Activated CD8-positive, alpha-beta T cell treated with anti-CD3 and anti-CD28 coated beads for 36 hours (primary cell): ENCODE data around the gene ASIC1. TPM values are rescaled to one million over a fixed set of nuclear protein-coding genes. Genes with fewer than 3 reads are reported as not detected.

Source experiments
- ATAC-seq: fragments of 200-7000 bp; cut with Tn5 transposase; one replicate; pipeline ENCODE4 v1.10.0; 2021; ENCODE audit warnings: mild to moderate bottlenecking, moderate library complexity
- CTCF ChIA-PET: fragments of 350-600 bp; sonication (Branson Sonifier 250); formaldehyde crosslinking; loops from one replicate; lab custom pipeline; 2021; ENCODE audit warnings: antibody characterized with exemption; lab: Charles Lee
- POLR2A ChIA-PET: fragments of 350-600 bp; sonication (Branson Sonifier 250); formaldehyde crosslinking; loops from one replicate; lab custom pipeline; 2021; ENCODE audit warnings: antibody characterized with exemption; lab: Charles Lee
- DNase-seq: peaks from one replicate; pipeline ENCODE4 v3.0.0-alpha.2; 2020
- H3K27ac Mint-ChIP-seq: one replicate; pipeline ENCODE4 v1.8.0; 2021; ENCODE audit warnings: mild to moderate bottlenecking, mixed read lengths
- H3K27me3 Mint-ChIP-seq: one replicate; pipeline ENCODE4 v1.8.0; 2021; ENCODE audit warnings: mixed read lengths
- H3K36me3 Mint-ChIP-seq: one replicate; pipeline ENCODE4 v1.8.0; 2021; ENCODE audit warnings: low read depth, mixed read lengths
- H3K4me1 Mint-ChIP-seq: one replicate; pipeline ENCODE4 v1.8.0; 2021; ENCODE audit warnings: low read depth, mixed read lengths
- H3K4me3 Mint-ChIP-seq: one replicate; pipeline ENCODE4 v1.8.0; 2021; ENCODE audit warnings: mild to moderate bottlenecking, moderate library complexity, mixed read lengths
- H3K9me3 Mint-ChIP-seq: one replicate; pipeline ENCODE4 v1.8.0; 2021; ENCODE audit warnings: mixed read lengths
- intact Hi-C: fragments of 100-400 bp; cut with micrococcal nuclease; formaldehyde crosslinking; loops from one replicate; pipeline ENCODE4 v1.10.0; 2022
- total RNA-seq, 2 experiments: library from RNA; stranded (reverse); gene quantifications; one replicate each; pipeline ENCODE4 v1.2.3, GENCODE V29; 2021
- TF ChIP-seq, protein P1 (sequence below): fragments of 200-600 bp; IDR thresholded peaks from one replicate; pipeline ENCODE4 v1.8.0; 2022; ENCODE audit warnings: antibody characterized with exemption, mild to moderate bottlenecking

Gene ASIC1
- total RNA-seq, 2 experiments from 2014 or later, result 14.3 to 17.3 TPM

DNA sequence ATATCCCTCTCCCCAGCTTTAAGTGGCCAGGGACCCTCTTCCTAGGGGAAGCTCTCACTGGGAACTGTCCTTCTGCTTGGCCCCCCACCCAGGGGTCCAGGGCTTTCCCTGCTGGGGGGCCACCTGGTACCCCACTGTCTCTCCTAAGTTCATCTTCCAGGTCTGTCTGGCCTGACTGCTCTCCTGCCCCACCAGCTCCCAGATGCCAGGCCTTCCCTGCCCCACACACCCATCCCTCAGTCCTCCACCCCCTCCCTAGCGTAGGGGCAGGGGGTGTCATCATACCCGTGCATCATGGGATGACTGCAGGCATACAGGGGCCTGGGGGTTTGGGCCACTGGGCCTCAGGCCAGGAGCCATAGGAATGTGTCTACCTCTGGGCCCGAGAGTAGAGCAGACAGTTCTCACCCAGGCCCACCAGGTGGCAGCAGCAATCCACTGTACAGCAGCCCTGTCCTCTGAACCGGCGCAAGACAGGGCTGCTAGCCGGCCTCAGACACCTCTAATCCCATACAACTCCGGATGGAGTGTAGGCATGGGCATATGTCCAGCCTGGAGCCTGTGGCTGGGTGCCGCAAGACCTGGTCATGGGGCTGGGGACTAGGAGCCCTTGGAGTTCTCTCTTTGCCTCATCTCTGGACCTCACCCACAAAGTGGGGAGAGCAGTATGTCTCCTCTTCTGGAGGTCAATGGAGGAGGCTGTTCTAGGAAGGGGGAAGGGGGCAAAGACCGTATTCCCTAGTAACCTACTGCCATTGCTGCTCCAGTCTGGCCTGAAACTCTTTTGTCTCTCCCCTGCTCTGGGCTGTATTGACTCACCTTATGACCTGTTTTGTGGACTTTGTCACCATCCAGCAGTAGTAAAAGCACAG is 17.8 kb downstream of the ASIC1 start:
- ATAC-seq (peak; percentile 99), DNase-seq (peak; percentile 86)
- Mint-ChIP-seq H3K27ac (no peak overlapping the region), H3K27me3 (no peaks in the 10 kb centered on the region), H3K36me3 (peaks cover 2% of the 10 kb centered on the region), H3K4me3 (no peak overlapping the region), H3K9me3 (no peaks in the 10 kb centered on the region), H3K4me1 (peaks cover 4% of the 10 kb centered on the region)
- CTCF ChIA-PET, result interaction anchor here (0.5 to 22.9 kb wide), 32 partner anchors 9 to 432 kb away, joined by 3 to 299 read pairs (median 4); partner anchors contain the start of genes CERS5, COX14 and SMARCD1
- TF ChIP-seq, protein P1, sequence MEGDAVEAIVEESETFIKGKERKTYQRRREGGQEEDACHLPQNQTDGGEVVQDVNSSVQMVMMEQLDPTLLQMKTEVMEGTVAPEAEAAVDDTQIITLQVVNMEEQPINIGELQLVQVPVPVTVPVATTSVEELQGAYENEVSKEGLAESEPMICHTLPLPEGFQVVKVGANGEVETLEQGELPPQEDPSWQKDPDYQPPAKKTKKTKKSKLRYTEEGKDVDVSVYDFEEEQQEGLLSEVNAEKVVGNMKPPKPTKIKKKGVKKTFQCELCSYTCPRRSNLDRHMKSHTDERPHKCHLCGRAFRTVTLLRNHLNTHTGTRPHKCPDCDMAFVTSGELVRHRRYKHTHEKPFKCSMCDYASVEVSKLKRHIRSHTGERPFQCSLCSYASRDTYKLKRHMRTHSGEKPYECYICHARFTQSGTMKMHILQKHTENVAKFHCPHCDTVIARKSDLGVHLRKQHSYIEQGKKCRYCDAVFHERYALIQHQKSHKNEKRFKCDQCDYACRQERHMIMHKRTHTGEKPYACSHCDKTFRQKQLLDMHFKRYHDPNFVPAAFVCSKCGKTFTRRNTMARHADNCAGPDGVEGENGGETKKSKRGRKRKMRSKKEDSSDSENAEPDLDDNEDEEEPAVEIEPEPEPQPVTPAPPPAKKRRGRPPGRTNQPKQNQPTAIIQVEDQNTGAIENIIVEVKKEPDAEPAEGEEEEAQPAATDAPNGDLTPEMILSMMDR, result peak; percentile 91
- POLR2A ChIA-PET, result interaction anchor here (0.6 to 1.1 kb wide), 2 partner anchors 21 to 352 kb away, joined by 4 read pairs; no protein-coding TSS in a partner anchor
- intact Hi-C loops, result loop anchor here (5.0 kb wide), 1 partner anchor 108 kb away; no protein-coding TSS in a partner anchor

DNA sequence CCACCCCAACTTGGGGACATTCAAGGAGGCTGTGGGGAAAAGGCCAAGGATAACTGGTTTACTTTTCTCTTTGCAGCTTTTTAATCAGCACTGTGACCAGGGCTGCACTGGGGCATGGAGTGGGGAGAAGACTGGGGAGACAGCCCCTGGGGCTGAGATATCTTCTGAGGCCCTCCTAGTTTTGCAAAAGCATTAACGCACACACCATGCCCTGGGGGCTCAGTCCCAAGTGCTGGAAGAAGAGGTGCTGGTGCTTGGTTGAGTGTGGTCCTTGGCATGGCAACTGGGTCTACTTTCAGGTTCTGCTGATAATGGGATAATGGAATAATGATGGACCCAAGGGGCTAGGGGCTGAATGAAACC is 18.4 kb downstream of the ASIC1 start:
- H3K27ac Mint-ChIP-seq, result no peak overlapping the region
- H3K4me1 Mint-ChIP-seq, result no peaks in the 10 kb centered on the region
- ATAC-seq (no peak), DNase-seq (no peak)
- ChIA-PET POLR2A (interaction anchor here (1.3 kb wide), 1 partner anchor 36 kb away, joined by 3 read pairs; the partner anchor contains the start of gene COX14), CTCF (interaction anchor here (1.1 to 22.9 kb wide), 13 partner anchors 9 to 109 kb away, joined by 3 to 299 read pairs (median 5); partner anchors contain the start of genes COX14 and SMARCD1)
- TF ChIP-seq, protein P1, result no peak
- no peak overlapping the region for H3K4me3 Mint-ChIP-seq
- H3K9me3 Mint-ChIP-seq, result no peaks in the 10 kb centered on the region
- intact Hi-C loops, result no loop called here
- H3K36me3 Mint-ChIP-seq, result peaks cover 2% of the 10 kb centered on the region
- H3K27me3 Mint-ChIP-seq, result no peaks in the 10 kb centered on the region

DNA sequence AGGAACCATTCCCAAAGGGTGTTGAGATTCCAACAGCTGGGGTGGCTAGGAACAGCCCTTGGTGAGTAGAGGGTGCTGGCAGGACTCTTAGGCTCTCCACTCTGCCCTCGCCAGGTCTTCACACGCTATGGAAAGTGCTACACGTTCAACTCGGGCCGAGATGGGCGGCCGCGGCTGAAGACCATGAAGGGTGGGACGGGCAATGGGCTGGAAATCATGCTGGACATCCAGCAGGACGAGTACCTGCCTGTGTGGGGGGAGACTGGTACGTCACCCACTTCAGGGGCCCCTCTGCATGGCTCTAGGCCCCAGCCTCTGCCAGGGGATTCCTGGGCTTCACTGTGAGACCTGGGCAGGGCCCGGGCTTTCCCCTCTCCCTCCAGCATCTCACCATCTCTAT is 19.7 kb downstream of the ASIC1 start:
- ATAC-seq, result no peak

DNA sequence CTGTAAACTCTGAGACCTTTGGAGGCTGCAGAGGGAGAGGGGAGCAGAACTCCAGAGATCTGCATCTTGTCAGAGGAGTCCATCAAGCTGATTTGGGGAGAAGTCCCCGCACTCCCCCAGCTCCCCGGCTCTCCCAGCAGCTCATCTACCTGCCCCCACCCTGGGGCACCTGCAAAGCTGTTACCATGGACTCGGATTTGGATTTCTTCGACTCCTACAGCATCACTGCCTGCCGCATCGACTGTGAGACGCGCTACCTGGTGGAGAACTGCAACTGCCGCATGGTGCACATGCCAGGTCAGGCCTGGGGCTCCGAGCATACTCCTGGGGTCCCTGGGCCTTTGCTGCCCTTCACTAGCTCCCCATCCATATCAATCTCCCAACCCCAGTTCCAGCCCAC is 20.9 kb downstream of the ASIC1 start:
- H3K36me3 Mint-ChIP-seq, result peaks cover 2% of the 10 kb centered on the region
- no peak for ATAC-seq
- intact Hi-C loops, result no loop called here
- TF ChIP-seq, protein P1, result no peak
- peaks cover 6% of the 10 kb centered on the region for H3K4me1 Mint-ChIP-seq
- no peak overlapping the region for H3K27ac Mint-ChIP-seq
- H3K9me3 Mint-ChIP-seq, result no peaks in the 10 kb centered on the region
- no peaks in the 10 kb centered on the region for H3K27me3 Mint-ChIP-seq
- DNase-seq, result no peak
- POLR2A ChIA-PET, result no interaction called here
- H3K4me3 Mint-ChIP-seq, result no peak overlapping the region
- CTCF ChIA-PET, result interaction anchor here (1.1 to 22.9 kb wide), 5 partner anchors 9 to 38 kb away, joined by 3 to 299 read pairs (median 4); no protein-coding TSS in a partner anchor

More for the DNA sequence above, 19.7 kb downstream of the ASIC1 start:
- H3K4me3 Mint-ChIP-seq, result no peak overlapping the region
- H3K9me3 Mint-ChIP-seq, result no peaks in the 10 kb centered on the region
- intact Hi-C loops, result no loop called here
- H3K36me3 Mint-ChIP-seq, result peaks cover 2% of the 10 kb centered on the region
- ChIA-PET POLR2A (interaction anchor here (1.3 kb wide), 1 partner anchor 35 kb away, joined by 3 read pairs; the partner anchor contains the start of gene COX14), CTCF (interaction anchor here (1.1 to 22.9 kb wide), 8 partner anchors 9 to 110 kb away, joined by 3 to 299 read pairs (median 6); partner anchors contain the start of genes COX14 and SMARCD1)
- no peaks in the 10 kb centered on the region for H3K4me1 Mint-ChIP-seq
- H3K27ac Mint-ChIP-seq, result no peak overlapping the region
- no peak for DNase-seq
- TF ChIP-seq, protein P1, result no peak
- H3K27me3 Mint-ChIP-seq, result no peaks in the 10 kb centered on the region
